K562 (cell line): ENCODE data around the gene SKP2. TPM values are rescaled to one million over a fixed set of nuclear protein-coding genes. Genes with fewer than 3 reads are reported as not detected.

ENCODE experiments used
- ATF1 ChIP-seq, 2 experiments: fragments of 450-650 bp in 1 of 2; IDR thresholded peaks; 2 replicates each; pipeline ENCODE4 v1.6.1; 2016; ENCODE audit warnings: missing compliant biosample characterization in 1 of 2, missing genetic modification characterization in 1 of 2
- C11orf30 ChIP-seq: fragments of 450-650 bp; IDR thresholded peaks from 2 replicates; pipeline ENCODE4 v1.6.1; 2016; ENCODE audit warnings: low read depth, mild to moderate bottlenecking
- ELK3 ChIP-seq: fragments of 450-650 bp; formaldehyde crosslinking; IDR thresholded peaks from 2 replicates; pipeline ENCODE4 v1.4.0; 2020; ENCODE audit warnings: mild to moderate bottlenecking
- FOXA1 ChIP-seq: fragments of 450-650 bp; IDR thresholded peaks from 2 replicates; pipeline ENCODE4 v1.6.1; 2016; ENCODE audit warnings: mild to moderate bottlenecking, borderline replicate concordance
- FOXK1 ChIP-seq: sonication (generic); formaldehyde crosslinking; IDR thresholded peaks from 2 replicates; pipeline ENCODE4 v1.8.0; 2022; ENCODE audit warnings: missing genetic modification reagents, mild to moderate bottlenecking, borderline replicate concordance
- GATAD2B ChIP-seq: fragments of 450-650 bp; IDR thresholded peaks from 2 replicates; pipeline ENCODE4 v1.6.1; 2017; ENCODE audit warnings: mild to moderate bottlenecking, borderline replicate concordance
- KHSRP ChIP-seq: fragments of 450-650 bp; IDR thresholded peaks from 2 replicates; pipeline ENCODE4 v1.6.1; 2017
- MAFF ChIP-seq: IDR thresholded peaks from 2 replicates; pipeline ENCODE4 v1.6.1; 2012; ENCODE audit warnings: low read length, improper control_type of control experiment
- MAFG ChIP-seq: fragments of 450-650 bp; conservative IDR thresholded peaks from 2 replicates; pipeline ENCODE4 v1.6.1; 2016; ENCODE audit warnings: missing genetic modification characterization, missing compliant biosample characterization
- MECOM ChIP-seq: fragments of 250-450 bp; sonication (Bioruptor Pico); IDR thresholded peaks from 2 replicates; pipeline ENCODE4 v1.8.0; 2022; ENCODE audit warnings: inconsistent platforms
- MED1 ChIP-seq: sonication (generic); formaldehyde crosslinking; IDR thresholded peaks from 2 replicates; pipeline ENCODE4 v1.8.1; 2023; ENCODE audit warnings: missing genetic modification reagents, borderline replicate concordance
- MEIS2 ChIP-seq: fragments of 450-650 bp; IDR thresholded peaks from 2 replicates; pipeline ENCODE4 v1.6.1; 2014; ENCODE audit warnings: mild to moderate bottlenecking; ENCODE audit not compliant: partially characterized antibody
- OTX1 ChIP-seq: fragments of 450-650 bp; formaldehyde crosslinking; IDR thresholded peaks from 2 replicates; pipeline ENCODE4 v1.4.0; 2022; ENCODE audit warnings: mild to moderate bottlenecking
- SMAD4 ChIP-seq: fragments of 250-450 bp; sonication (Bioruptor Pico); conservative IDR thresholded peaks from 2 replicates; pipeline ENCODE4 v1.8.0; 2021; ENCODE audit warnings: inconsistent platforms, mild to moderate bottlenecking, moderate library complexity
- STAG1 ChIP-seq: sonication (generic); formaldehyde crosslinking; IDR thresholded peaks from 2 replicates; pipeline ENCODE4 v1.5.0; 2020; ENCODE audit warnings: missing genetic modification reagents, borderline replicate concordance
- TCF7 ChIP-seq: sonication (generic); IDR thresholded peaks from 2 replicates; pipeline ENCODE4 v1.6.1; 2016; ENCODE audit warnings: antibody characterized with exemption, borderline replicate concordance
- polyA plus RNA-seq, 8 experiments: library from polyadenylated mRNA; depleted of rRNA in 4 of 8; stranded (reverse) in 5 of 8; unstranded in 3 of 8; fragments of >200 nt; fragmentation: Nextera tagmentation in 2 of 8; fragmentation: Illumina TruSeq in 1 of 8; extraction: Ambion mirVana in 2 of 8; extraction: Trizol in 1 of 8; gene quantifications; 2 replicates each; pipeline versions ENCODE4 v1.2.1 to v1.2.3, GENCODE V29; 2011 to 2014; ENCODE audit warnings: inconsistent platforms in 1 of 8, missing spikeins in 1 of 8
- total RNA-seq, 7 experiments: library from RNA; depleted of rRNA in 6 of 7; stranded (reverse); fragments of >200 nt in 6 of 7; fragmentation: Illumina TruSeq in 2 of 7; extraction: Trizol in 2 of 7; gene quantifications; 2 replicates each; pipeline versions ENCODE4 v1.2.1 to v1.2.3, GENCODE V29; 2011 to 2021; ENCODE audit warnings: low replicate concordance in 1 of 7
- TF ChIP-seq, protein P1 (sequence below): sonication (generic); formaldehyde crosslinking; IDR thresholded peaks from 2 replicates; pipeline ENCODE4 v1.8.1; 2023; ENCODE audit warnings: mild to moderate bottlenecking, missing genetic modification reagents

Gene SKP2
- total and polyA plus RNA-seq, 9 of the 15 experiments (the other 6 are each of a cell fraction or from before 2014, with no cell fraction given), result 30.0 to 97.5 (median 80.8) TPM

- no peak for TF ChIP-seq ATF1 (CRISPR knock-in tag; IDR thresholded peaks at IDR 0.05)
- TF ChIP-seq ATF1 (tag; IDR thresholded peaks at IDR 0.05), result no peak
- peak; percentile 59; the same call in 1 of the 2 replicates for TF ChIP-seq TCF7
- no peak for TF ChIP-seq MED1 (CRISPR knock-in tag)
- no peak for TF ChIP-seq MAFG (tag)
- TF ChIP-seq, protein P1, sequence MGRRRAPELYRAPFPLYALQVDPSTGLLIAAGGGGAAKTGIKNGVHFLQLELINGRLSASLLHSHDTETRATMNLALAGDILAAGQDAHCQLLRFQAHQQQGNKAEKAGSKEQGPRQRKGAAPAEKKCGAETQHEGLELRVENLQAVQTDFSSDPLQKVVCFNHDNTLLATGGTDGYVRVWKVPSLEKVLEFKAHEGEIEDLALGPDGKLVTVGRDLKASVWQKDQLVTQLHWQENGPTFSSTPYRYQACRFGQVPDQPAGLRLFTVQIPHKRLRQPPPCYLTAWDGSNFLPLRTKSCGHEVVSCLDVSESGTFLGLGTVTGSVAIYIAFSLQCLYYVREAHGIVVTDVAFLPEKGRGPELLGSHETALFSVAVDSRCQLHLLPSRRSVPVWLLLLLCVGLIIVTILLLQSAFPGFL, result no peak
- no peak for TF ChIP-seq SMAD4 (CRISPR knock-in tag)
- no peak for TF ChIP-seq FOXK1 (CRISPR knock-in tag)
- no peak for TF ChIP-seq FOXA1
- TF ChIP-seq MAFF, result no peak
- TF ChIP-seq MEIS2, result peak; percentile 16
- no peak for TF ChIP-seq ELK3
- TF ChIP-seq STAG1 (CRISPR knock-in tag), result no peak
- no peak for TF ChIP-seq GATAD2B
- TF ChIP-seq OTX1 (CRISPR knock-in tag), result no peak
- peak; percentile 69; the same call in 1 of the 2 replicates for TF ChIP-seq MECOM (CRISPR knock-in tag)
- TF ChIP-seq KHSRP, result no peak
- no peak for TF ChIP-seq C11orf30
These were observed 26.0 kb upstream of the SKP2 start (continued) for GRCh38 chr5:36125868-36126267.
